Mammary epithelial cell (primary cell): ENCODE data around the gene KHK.

Experiments used
- CTCF ChIP-seq, 2 donors: IDR thresholded peaks in 1 of 2; conservative IDR thresholded peaks in 1 of 2; 2 replicates each; pipeline ENCODE4 v1.5.1; 2011 to 2012; ENCODE audit warnings: inconsistent platforms in 2 of 2, low read length in 2 of 2, mild to moderate bottlenecking in 2 of 2, control low read depth in 1 of 2, low read depth in 1 of 2; ENCODE audit not compliant: insufficient read depth in 1 of 2; ENCODE audit errors: extremely low read depth in 1 of 2
- EZH2 ChIP-seq: IDR thresholded peaks from 2 replicates; pipeline ENCODE4 v1.6.1; 2012; ENCODE audit warnings: low read length, inconsistent platforms, borderline replicate concordance

GRCh38 chr2:27139310-27139709 lies 52.7 kb downstream of the KHK start, which contains the start of gene PRR30:
- no peak for TF ChIP-seq CTCF (conservative IDR thresholded peaks at IDR 0.05 in 1 of 2, IDR thresholded peaks at IDR 0.05 in 1 of 2; ENCODE audit: extremely low read depth in 1 of 2, insufficient read depth in 1 of 2, low read depth in 1 of 2, low read length in 2 of 2)
- TF ChIP-seq EZH2, result no peak
